Vagina (tissue), 2 donors: Measurements from ENCODE around the gene RHEB.

Source experiments
- CTCF ChIP-seq, 3 experiments: fragments of 450-650 bp in 2 of 3; fragments of 200-600 bp in 1 of 3; sonication (generic) in 1 of 3; IDR thresholded peaks; one replicate each; pipeline ENCODE4 v1.5.1; 2017 to 2019; ENCODE audit warnings: antibody characterized with exemption in 3 of 3, mild to moderate bottlenecking in 2 of 3, moderate library complexity in 2 of 3
- POLR2A ChIP-seq, 2 donors: fragments of 450-650 bp; IDR thresholded peaks; one replicate each; pipeline ENCODE4 v1.6.1; 2017; ENCODE audit warnings: antibody characterized with exemption in 2 of 2, mild to moderate bottlenecking in 2 of 2, moderate library complexity in 2 of 2
- POLR2AphosphoS5 ChIP-seq, 2 donors: sonication (generic); formaldehyde crosslinking; IDR thresholded peaks; one replicate each; pipeline ENCODE4 v1.9.0; 2017; ENCODE audit warnings: antibody characterized with exemption in 2 of 2, mild to moderate bottlenecking in 2 of 2, low read depth in 1 of 2; ENCODE audit not compliant: insufficient read depth in 1 of 2

- TF ChIP-seq CTCF (IDR thresholded peaks at IDR 0.05) (no peak), POLR2AphosphoS5 (IDR thresholded peaks at IDR 0.05; ENCODE audit: insufficient read depth in 1 of 2, low read depth in 1 of 2) (no peak), POLR2A (IDR thresholded peaks at IDR 0.05) (no peak)
Observed at GRCh38 chr7:151512353-151512752, 7.3 kb downstream of the RHEB start.
